ENCODE data around the gene CATSPERB.

The CATSPERB gene

DNA sequence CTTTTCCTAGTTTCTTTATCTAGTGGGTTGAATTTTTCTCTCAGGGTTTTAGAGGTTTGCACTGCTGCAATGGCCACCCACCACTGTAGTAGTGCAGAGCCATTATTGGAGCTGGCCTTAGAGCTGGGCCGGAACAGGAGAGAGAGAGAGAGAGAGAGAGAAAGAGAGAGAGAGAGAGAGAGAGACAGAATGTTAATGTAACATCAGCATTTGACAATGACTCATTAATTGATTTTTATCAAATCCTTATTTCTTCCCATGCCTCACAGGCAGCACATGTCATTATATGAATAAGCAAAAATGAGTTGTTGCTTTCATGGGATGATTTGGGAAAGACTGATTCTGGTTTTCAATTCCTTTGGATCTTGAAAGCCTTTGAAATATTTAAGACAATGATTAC, 145.5 kb downstream of the CATSPERB start:
- peaks cover 0 to 2% (median 0%) of the 10 kb centered on the region in 3 experiments for H3K27me3 ChIP-seq (ENCODE audit: control insufficient read depth in 3 of 3, insufficient read depth in 3 of 3, low read depth in 1 of 3, low read length in 3 of 3)
- no peak overlapping the region for H2BK5ac ChIP-seq (ENCODE audit: low read length)
- no peak overlapping the region for H3K9ac ChIP-seq (ENCODE audit: low read depth, low read length, poor library complexity)
- H3K9me3 ChIP-seq (replicated peaks in 1 of 2; ENCODE audit: control insufficient read depth in 2 of 2, insufficient read depth in 1 of 2, low read depth in 1 of 2, low read length in 2 of 2): no peaks in the 10 kb centered on the region
- H3K4me3 ChIP-seq (ENCODE audit: low read length in 2 of 2): no peak overlapping the region
- no peak for DNase-seq (ENCODE audit: low spot score)
- no peak overlapping the region for H3K4me2 ChIP-seq (ENCODE audit: insufficient read depth, low read length, poor library complexity, severe bottlenecking)
- no peaks in the 10 kb centered on the region for H3K4me1 ChIP-seq (ENCODE audit: control insufficient read depth in 2 of 2, insufficient read depth in 1 of 2, low read depth in 1 of 2, low read length in 2 of 2)
- H3K4ac ChIP-seq (ENCODE audit: low read length): no peak overlapping the region
- no peak overlapping the region for H4K91ac ChIP-seq (ENCODE audit: low read depth, low read length, poor library complexity)
- H3K27ac ChIP-seq (replicated peaks; ENCODE audit: low read length): no peak overlapping the region
- no peak overlapping the region for H3K23ac ChIP-seq (ENCODE audit: low read depth, low read length, poor library complexity)
- H2BK12ac ChIP-seq (ENCODE audit: low read length): no peak overlapping the region
- no peaks in the 10 kb centered on the region for H3K36me3 ChIP-seq (replicated peaks in 1 of 2; ENCODE audit: control insufficient read depth in 2 of 2, insufficient read depth in 2 of 2, low read length in 2 of 2)
- H3K14ac ChIP-seq (ENCODE audit: low read length): no peak overlapping the region
- WGBS, 2 donors (ENCODE audit: extremely low coverage in 2 of 2, insufficient read length in 2 of 2, insufficient replicate concordance in 1 of 2): no CpG with 5 or more reads among the region's 1 CpG
- H2BK120ac ChIP-seq (ENCODE audit: low read depth, low read length): no peak overlapping the region
- no peak overlapping the region for H2AK5ac ChIP-seq (ENCODE audit: low read depth, low read length)
- H2AFZ ChIP-seq (ENCODE audit: low read length): no peak overlapping the region
- no peak overlapping the region for H2BK15ac ChIP-seq (ENCODE audit: low read length)
- H4K8ac ChIP-seq (ENCODE audit: low read depth, low read length): no peak overlapping the region
- H3K79me1 ChIP-seq (ENCODE audit: low read depth, low read length): no peaks in the 10 kb centered on the region
- H3K18ac ChIP-seq (ENCODE audit: low read length): no peak overlapping the region

DNA sequence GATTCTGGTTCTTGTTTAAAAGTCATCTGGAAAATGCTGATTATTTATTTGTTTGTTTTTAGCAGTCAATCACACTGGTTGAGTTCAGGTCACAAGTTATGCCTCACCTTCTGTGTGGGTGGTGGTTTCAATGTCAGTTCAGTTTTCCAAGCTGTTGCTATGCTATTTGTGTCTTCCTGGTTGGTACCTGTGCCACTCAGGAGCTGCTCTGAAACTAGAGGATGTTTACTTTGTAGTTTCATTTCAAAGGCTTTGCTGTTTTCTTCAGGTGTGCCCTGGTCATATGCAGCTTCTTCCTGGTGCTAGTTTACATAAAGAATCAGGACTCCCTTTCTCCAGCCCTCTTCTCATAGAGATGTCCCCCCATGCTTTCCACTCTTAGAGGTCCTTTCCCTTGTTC, 146.0 kb downstream of the CATSPERB start:
- H3K4me2 ChIP-seq (ENCODE audit: insufficient read depth, low read length, poor library complexity, severe bottlenecking): no peak overlapping the region
- H2BK15ac ChIP-seq (ENCODE audit: low read length): no peak overlapping the region
- H2BK12ac ChIP-seq (ENCODE audit: low read length): no peak overlapping the region
- H3K36me3 ChIP-seq (replicated peaks in 1 of 2; ENCODE audit: control insufficient read depth in 2 of 2, insufficient read depth in 2 of 2, low read length in 2 of 2): no peaks in the 10 kb centered on the region
- H2BK120ac ChIP-seq (ENCODE audit: low read depth, low read length): no peak overlapping the region
- DNase-seq (ENCODE audit: low spot score): no peak
- H3K27ac ChIP-seq (replicated peaks; ENCODE audit: low read length): no peak overlapping the region
- H3K27me3 ChIP-seq (ENCODE audit: control insufficient read depth in 3 of 3, insufficient read depth in 3 of 3, low read depth in 1 of 3, low read length in 3 of 3): peaks cover 0 to 2% (median 0%) of the 10 kb centered on the region in 3 experiments
- no peak overlapping the region for H3K23ac ChIP-seq (ENCODE audit: low read depth, low read length, poor library complexity)
- no peaks in the 10 kb centered on the region for H3K79me1 ChIP-seq (ENCODE audit: low read depth, low read length)
- no peak overlapping the region for H3K14ac ChIP-seq (ENCODE audit: low read length)
- H4K8ac ChIP-seq (ENCODE audit: low read depth, low read length): no peak overlapping the region
- no peaks in the 10 kb centered on the region for H3K4me1 ChIP-seq (ENCODE audit: control insufficient read depth in 2 of 2, insufficient read depth in 1 of 2, low read depth in 1 of 2, low read length in 2 of 2)
- H2AK5ac ChIP-seq (ENCODE audit: low read depth, low read length): no peak overlapping the region
- no peak overlapping the region for H3K18ac ChIP-seq (ENCODE audit: low read length)
- H3K4ac ChIP-seq (ENCODE audit: low read length): no peak overlapping the region
- H3K9me3 ChIP-seq (replicated peaks in 1 of 2; ENCODE audit: control insufficient read depth in 2 of 2, insufficient read depth in 1 of 2, low read depth in 1 of 2, low read length in 2 of 2): no peaks in the 10 kb centered on the region
- no peak overlapping the region for H2BK5ac ChIP-seq (ENCODE audit: low read length)
- H3K4me3 ChIP-seq (ENCODE audit: low read length in 2 of 2): no peak overlapping the region
- no peak overlapping the region for H2AFZ ChIP-seq (ENCODE audit: low read length)
- no peak overlapping the region for H3K9ac ChIP-seq (ENCODE audit: low read depth, low read length, poor library complexity)
- no peak overlapping the region for H4K91ac ChIP-seq (ENCODE audit: low read depth, low read length, poor library complexity)

DNA sequence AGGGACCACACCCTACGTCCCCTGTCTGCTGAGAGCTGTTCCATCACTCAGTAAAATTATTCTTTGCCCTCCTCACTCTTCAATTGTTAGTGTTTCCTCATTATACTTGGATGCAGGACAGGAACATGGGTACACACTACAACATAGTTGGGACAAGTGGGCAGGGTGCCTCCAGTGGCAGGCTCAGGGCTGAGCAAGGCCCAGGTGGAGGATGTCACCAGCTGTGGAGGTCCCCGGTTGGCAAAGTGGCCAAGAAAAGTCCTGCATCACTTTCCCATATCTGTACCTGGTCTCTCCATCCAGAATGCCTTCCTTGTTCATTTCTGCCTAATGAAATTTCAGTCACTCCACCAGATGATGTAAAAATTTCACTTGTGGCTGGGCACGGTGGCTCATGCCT, 149.1 kb downstream of the CATSPERB start:
- no peak overlapping the region for H3K23ac ChIP-seq (ENCODE audit: low read depth, low read length, poor library complexity)
- H3K14ac ChIP-seq (ENCODE audit: low read length): no peak overlapping the region
- H2BK5ac ChIP-seq (ENCODE audit: low read length): no peak overlapping the region
- H3K9ac ChIP-seq (ENCODE audit: low read depth, low read length, poor library complexity): no peak overlapping the region
- H3K4me2 ChIP-seq (ENCODE audit: insufficient read depth, low read length, poor library complexity, severe bottlenecking): no peak overlapping the region
- H3K27me3 ChIP-seq (ENCODE audit: control insufficient read depth in 3 of 3, insufficient read depth in 3 of 3, low read depth in 1 of 3, low read length in 3 of 3): peaks cover 0 to 2% (median 0%) of the 10 kb centered on the region in 3 experiments
- no peak overlapping the region for H4K91ac ChIP-seq (ENCODE audit: low read depth, low read length, poor library complexity)
- H3K4me3 ChIP-seq (ENCODE audit: low read length in 2 of 2): no peak overlapping the region
- H2BK12ac ChIP-seq (ENCODE audit: low read length): no peak overlapping the region
- H2BK15ac ChIP-seq (ENCODE audit: low read length): no peak overlapping the region
- H3K36me3 ChIP-seq (replicated peaks in 1 of 2; ENCODE audit: control insufficient read depth in 2 of 2, insufficient read depth in 2 of 2, low read length in 2 of 2): no peaks in the 10 kb centered on the region
- no peak overlapping the region for H2AK5ac ChIP-seq (ENCODE audit: low read depth, low read length)
- no peaks in the 10 kb centered on the region for H3K79me1 ChIP-seq (ENCODE audit: low read depth, low read length)
- no peak overlapping the region for H4K8ac ChIP-seq (ENCODE audit: low read depth, low read length)
- WGBS, 2 donors (ENCODE audit: extremely low coverage in 2 of 2, insufficient read length in 2 of 2, insufficient replicate concordance in 1 of 2): no CpG with 5 or more reads among the region's 3 CpGs
- H2AFZ ChIP-seq (ENCODE audit: low read length): no peak overlapping the region
- peaks cover 0 to 2% of the 10 kb centered on the region in 2 donors for H3K9me3 ChIP-seq (replicated peaks in 1 of 2; ENCODE audit: control insufficient read depth in 2 of 2, insufficient read depth in 1 of 2, low read depth in 1 of 2, low read length in 2 of 2)
- H3K4ac ChIP-seq (ENCODE audit: low read length): no peak overlapping the region
- no peak overlapping the region for H3K18ac ChIP-seq (ENCODE audit: low read length)
- H3K4me1 ChIP-seq (ENCODE audit: control insufficient read depth in 2 of 2, insufficient read depth in 1 of 2, low read depth in 1 of 2, low read length in 2 of 2): no peaks in the 10 kb centered on the region
- DNase-seq (ENCODE audit: low spot score): no peak
- no peak overlapping the region for H2BK120ac ChIP-seq (ENCODE audit: low read depth, low read length)
- no peak overlapping the region for H3K27ac ChIP-seq (replicated peaks; ENCODE audit: low read length)

DNA sequence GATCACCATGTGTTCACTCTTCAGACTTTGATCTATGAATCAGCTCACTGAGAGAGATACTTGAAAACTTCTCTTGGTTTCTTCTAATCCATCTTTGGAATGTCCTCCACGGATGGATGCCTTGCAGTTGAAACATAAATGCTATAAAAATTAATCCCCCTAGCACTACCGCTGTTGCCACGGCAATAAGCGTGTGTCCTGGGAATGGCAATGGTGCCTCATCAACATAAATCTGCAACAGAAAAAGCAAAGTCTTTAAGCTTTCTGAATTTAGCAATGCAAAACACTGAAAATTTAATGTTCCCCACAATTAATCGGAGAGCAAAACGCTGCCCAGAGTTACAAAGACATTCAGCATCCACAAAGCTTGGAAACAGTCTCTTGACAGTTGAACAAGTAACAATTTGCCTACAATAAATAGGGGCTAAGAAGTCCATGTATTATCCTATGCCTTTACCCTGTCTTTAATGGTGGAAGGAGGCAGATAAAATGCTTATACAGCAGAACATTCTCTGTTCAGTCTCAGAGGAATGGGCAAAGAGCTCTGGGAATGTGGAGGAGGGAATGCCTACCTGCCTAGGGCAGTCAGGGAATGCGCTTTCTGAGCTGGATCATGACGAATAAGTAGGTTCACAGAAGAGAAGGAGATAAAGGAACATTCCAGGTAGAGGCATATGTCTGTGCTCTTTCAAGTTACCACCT, 150.9 kb downstream of the CATSPERB start:
- WGBS, 2 donors (ENCODE audit: extremely low coverage in 2 of 2, insufficient read length in 2 of 2, insufficient replicate concordance in 1 of 2): no CpG with 5 or more reads among the region's 8 CpGs
- Histone ChIP-seq H3K36me3 (replicated peaks in 1 of 2; ENCODE audit: control insufficient read depth in 2 of 2, insufficient read depth in 2 of 2, low read length in 2 of 2) (no peaks in the 10 kb centered on the region), H3K14ac (ENCODE audit: low read length) (no peak overlapping the region), H3K27ac (replicated peaks; ENCODE audit: low read length) (no peak overlapping the region), H3K4me2 (ENCODE audit: insufficient read depth, low read length, poor library complexity, severe bottlenecking) (no peak overlapping the region), H2BK15ac (ENCODE audit: low read length) (no peak overlapping the region), H3K18ac (ENCODE audit: low read length) (no peak overlapping the region), H3K27me3 (ENCODE audit: control insufficient read depth in 3 of 3, insufficient read depth in 3 of 3, low read depth in 1 of 3, low read length in 3 of 3) (peaks cover 0 to 10% (median 0%) of the 10 kb centered on the region in 3 experiments), H2BK5ac (ENCODE audit: low read length) (no peak overlapping the region), H2BK12ac (ENCODE audit: low read length) (no peak overlapping the region), H3K79me1 (ENCODE audit: low read depth, low read length) (no peaks in the 10 kb centered on the region), H3K9me3 (replicated peaks in 1 of 2; ENCODE audit: control insufficient read depth in 2 of 2, insufficient read depth in 1 of 2, low read depth in 1 of 2, low read length in 2 of 2) (peaks cover 0 to 7% of the 10 kb centered on the region in 2 donors), H2AFZ (ENCODE audit: low read length) (no peak overlapping the region), H3K4me3 (ENCODE audit: low read length in 2 of 2) (no peak overlapping the region), H3K9ac (ENCODE audit: low read depth, low read length, poor library complexity) (no peak overlapping the region), H4K8ac (ENCODE audit: low read depth, low read length) (no peak overlapping the region), H2BK120ac (ENCODE audit: low read depth, low read length) (no peak overlapping the region), H4K91ac (ENCODE audit: low read depth, low read length, poor library complexity) (no peak overlapping the region), H3K4ac (ENCODE audit: low read length) (no peak overlapping the region), H3K4me1 (ENCODE audit: control insufficient read depth in 2 of 2, insufficient read depth in 1 of 2, low read depth in 1 of 2, low read length in 2 of 2) (no peaks in the 10 kb centered on the region), H2AK5ac (ENCODE audit: low read depth, low read length) (no peak overlapping the region), H3K23ac (ENCODE audit: low read depth, low read length, poor library complexity) (no peak overlapping the region)
- no peak for DNase-seq (ENCODE audit: low spot score)
